HG02840 (cell line): ENCODE measurements around the gene RALA.
"Not testable (repeated sequence)": the region's sequence is repeated elsewhere in the genome, so short reads cannot be mapped to it uniquely, and the experiment has no call there.

Experiments
- ATAC-seq: cut with Tn5 transposase; IDR thresholded peaks from one replicate; pipeline ENCODE4 v1.9.1; 2021; ENCODE audit warnings: mild to moderate bottlenecking, moderate library complexity, moderate number of reproducible peaks; ENCODE audit not compliant: unreplicated experiment, low FRiP score

RALA gene

GRCh38 chr7:39721345-39721744 lies 98.0 kb downstream of the RALA start:
- no peak for ATAC-seq

- ATAC-seq: no peak
Measured at GRCh38 chr7:39721919-39722597, 98.7 kb downstream of the RALA start.

GRCh38 chr7:39727231-39728012 lies 104.0 kb downstream of the RALA start:
- no peak for ATAC-seq

- peak; percentile 92 for ATAC-seq
Measured at GRCh38 chr7:39732837-39733804, 109.7 kb downstream of the RALA start.

- ATAC-seq: no peak
Measured at GRCh38 chr7:39733881-39734632, 110.7 kb downstream of the RALA start.

GRCh38 chr7:39734633-39735004 lies 111.2 kb downstream of the RALA start:
- ATAC-seq: no peak

GRCh38 chr7:39735903-39736302 lies 112.5 kb downstream of the RALA start:
- no peak for ATAC-seq

GRCh38 chr7:39741942-39742623 lies 118.7 kb downstream of the RALA start:
- ATAC-seq: peak; percentile 94

- ATAC-seq: no peak
Measured at GRCh38 chr7:39744620-39745019, 121.2 kb downstream of the RALA start.

- ATAC-seq: no peak
Measured at GRCh38 chr7:39745320-39745719, 121.9 kb downstream of the RALA start.

- ATAC-seq: no peak
Measured at GRCh38 chr7:39746103-39746819, 122.9 kb downstream of the RALA start.

GRCh38 chr7:39749177-39749576 lies 125.8 kb downstream of the RALA start:
- no peak for ATAC-seq

GRCh38 chr7:39749717-39750116 lies 126.3 kb downstream of the RALA start:
- no peak for ATAC-seq

- no peak for ATAC-seq
Measured at GRCh38 chr7:39750253-39751077, 127.1 kb downstream of the RALA start.

GRCh38 chr7:39753237-39753636 lies 129.9 kb downstream of the RALA start:
- not testable (repeated sequence) for ATAC-seq

GRCh38 chr7:39753823-39754325 lies 130.5 kb downstream of the RALA start:
- ATAC-seq: no peak

- no peak for ATAC-seq
Measured at GRCh38 chr7:39754326-39755120, 131.2 kb downstream of the RALA start.
